A549 (cell line): ENCODE data around the gene ZNF266.

Source experiments
- ESRRA ChIP-seq: fragments of 150-350 bp; IDR thresholded peaks from 2 replicates; pipeline ENCODE4 v1.6.1; 2014; ENCODE audit warnings: mild to moderate bottlenecking, low read length, borderline replicate concordance
- TF ChIP-seq, protein P1 (sequence below): fragments of >200 bp; sonication (Bioruptor Twin); formaldehyde crosslinking; IDR thresholded peaks from 3 replicates; pipeline ENCODE4 v1.5.1; 2016

DNA sequence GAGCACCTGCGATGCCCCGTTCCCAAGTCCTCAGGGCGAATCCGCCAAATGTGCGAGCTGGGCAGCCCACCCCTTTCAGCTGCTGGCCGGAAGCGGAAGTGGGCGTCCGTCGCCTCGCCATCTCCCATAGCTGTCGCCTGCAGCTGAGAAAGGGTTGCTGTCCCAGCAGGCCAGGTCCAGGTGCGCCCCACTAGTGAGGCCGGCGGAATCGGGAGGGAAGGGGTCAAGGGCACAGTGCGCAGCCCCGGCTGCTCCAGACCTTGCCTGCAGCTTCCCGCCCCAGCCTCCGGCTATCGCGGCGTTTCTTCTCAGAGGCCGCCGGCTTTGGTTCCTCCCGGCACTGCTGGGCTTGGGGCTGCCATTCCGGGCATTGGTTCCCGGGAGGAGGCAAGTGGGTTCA lies 72.5 kb downstream of the ZNF266 start, which contains the start of gene ZNF177:
- TF ChIP-seq, protein P1, sequence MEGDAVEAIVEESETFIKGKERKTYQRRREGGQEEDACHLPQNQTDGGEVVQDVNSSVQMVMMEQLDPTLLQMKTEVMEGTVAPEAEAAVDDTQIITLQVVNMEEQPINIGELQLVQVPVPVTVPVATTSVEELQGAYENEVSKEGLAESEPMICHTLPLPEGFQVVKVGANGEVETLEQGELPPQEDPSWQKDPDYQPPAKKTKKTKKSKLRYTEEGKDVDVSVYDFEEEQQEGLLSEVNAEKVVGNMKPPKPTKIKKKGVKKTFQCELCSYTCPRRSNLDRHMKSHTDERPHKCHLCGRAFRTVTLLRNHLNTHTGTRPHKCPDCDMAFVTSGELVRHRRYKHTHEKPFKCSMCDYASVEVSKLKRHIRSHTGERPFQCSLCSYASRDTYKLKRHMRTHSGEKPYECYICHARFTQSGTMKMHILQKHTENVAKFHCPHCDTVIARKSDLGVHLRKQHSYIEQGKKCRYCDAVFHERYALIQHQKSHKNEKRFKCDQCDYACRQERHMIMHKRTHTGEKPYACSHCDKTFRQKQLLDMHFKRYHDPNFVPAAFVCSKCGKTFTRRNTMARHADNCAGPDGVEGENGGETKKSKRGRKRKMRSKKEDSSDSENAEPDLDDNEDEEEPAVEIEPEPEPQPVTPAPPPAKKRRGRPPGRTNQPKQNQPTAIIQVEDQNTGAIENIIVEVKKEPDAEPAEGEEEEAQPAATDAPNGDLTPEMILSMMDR = no peak
- TF ChIP-seq ESRRA = no peak
